ENCODE data around the gene PPP2R1B.

The PPP2R1B gene

DNA sequence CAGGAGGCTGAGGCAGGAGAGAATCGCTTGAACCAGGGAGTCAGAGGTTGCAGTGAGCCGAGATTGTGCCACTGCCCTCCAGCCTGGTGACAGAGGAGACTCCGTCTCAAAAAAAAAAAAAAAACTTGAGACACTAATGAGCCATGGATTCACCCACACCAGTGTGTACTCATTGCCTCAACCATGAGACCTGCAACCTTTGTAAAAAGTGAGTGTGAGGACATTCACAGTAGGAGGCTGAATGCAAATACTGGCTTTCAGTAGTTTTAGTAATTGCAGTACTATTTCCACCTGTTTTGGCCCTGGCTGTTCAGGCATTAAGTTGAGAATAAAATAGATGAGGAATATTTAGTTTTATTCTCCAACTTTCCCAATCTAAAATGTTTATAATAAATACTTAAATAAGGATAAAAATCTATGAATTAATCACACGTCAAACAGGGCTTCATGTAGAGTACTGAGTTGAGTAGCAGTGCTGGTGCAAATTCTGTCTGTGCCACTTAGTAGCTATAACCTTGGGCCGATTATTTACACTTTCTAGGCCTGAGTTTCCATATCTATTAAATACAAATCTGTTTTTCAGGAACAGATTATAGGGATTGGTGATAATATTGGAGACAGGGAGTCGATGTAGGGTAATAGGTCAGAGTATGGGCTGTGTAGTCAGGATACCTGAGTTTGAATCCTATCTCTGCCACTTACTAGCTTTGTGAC, 72.8 kb downstream of the PPP2R1B start:
- Histone ChIP-seq H3K9me3 (ENCODE audit: control insufficient read depth, insufficient read depth, low read length) (no peaks in the 10 kb centered on the region), H3K9ac (ENCODE audit: low read depth, low read length) (no peak overlapping the region), H3K36me3 (ENCODE audit: insufficient read depth, low read length) (0 out of 2 replicates have a peak, but pooled peaks cover 4% of the 10 kb centered on the region), H3K4me1 (ENCODE audit: insufficient read depth, low read length) (no peaks in the 10 kb centered on the region)

DNA sequence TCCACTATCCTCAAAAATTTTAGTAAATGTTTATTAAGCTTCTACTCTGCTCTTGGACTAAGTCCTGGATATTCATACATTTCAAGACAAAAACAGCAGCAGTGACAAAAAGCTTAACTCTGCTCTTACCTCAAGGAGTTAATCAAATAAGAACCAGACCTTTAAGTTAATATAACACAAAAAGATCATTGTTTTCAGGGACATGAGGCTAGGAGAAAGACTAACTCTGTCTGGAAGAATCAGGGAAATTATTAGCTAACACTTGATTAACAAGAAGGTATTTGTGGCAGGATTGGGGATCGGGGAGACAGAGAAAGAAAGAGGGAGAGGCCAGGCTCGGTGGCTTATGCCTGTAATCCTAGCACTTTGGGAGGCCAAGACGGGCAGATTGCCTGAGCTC, 74.4 kb downstream of the PPP2R1B start:
- no peaks in the 10 kb centered on the region for H3K4me1 ChIP-seq (ENCODE audit: insufficient read depth, low read length)
- H3K9ac ChIP-seq (ENCODE audit: low read depth, low read length): no peak overlapping the region
- H3K9me3 ChIP-seq (ENCODE audit: control insufficient read depth, insufficient read depth, low read length): no peaks in the 10 kb centered on the region
- H3K36me3 ChIP-seq (ENCODE audit: insufficient read depth, low read length): 0 out of 2 replicates have a peak, but pooled peaks cover 4% of the 10 kb centered on the region

DNA sequence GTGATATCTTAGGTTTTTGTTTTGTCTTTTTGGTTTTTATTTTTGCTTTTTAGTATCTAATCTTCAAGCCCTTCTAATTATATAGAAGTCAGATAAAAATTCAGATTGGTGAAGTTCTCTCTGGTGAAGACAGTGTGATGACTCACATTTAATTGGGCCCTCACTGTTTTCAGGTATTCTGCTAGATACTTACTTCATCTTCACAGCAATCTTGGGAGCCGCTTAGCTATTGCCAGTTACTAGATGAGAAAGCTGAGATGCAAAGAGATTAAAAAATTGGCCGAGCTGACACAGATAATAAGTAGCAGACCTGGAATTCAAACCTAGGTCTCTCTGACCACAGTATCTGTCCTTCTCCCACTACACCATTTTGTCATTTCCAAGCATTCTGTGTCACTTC, 75.0 kb downstream of the PPP2R1B start:
- Histone ChIP-seq H3K36me3 (ENCODE audit: insufficient read depth, low read length) (0 out of 2 replicates have a peak, but pooled peaks cover 4% of the 10 kb centered on the region), H3K9me3 (ENCODE audit: control insufficient read depth, insufficient read depth, low read length) (no peaks in the 10 kb centered on the region), H3K4me1 (ENCODE audit: insufficient read depth, low read length) (no peaks in the 10 kb centered on the region), H3K9ac (ENCODE audit: low read depth, low read length) (no peak overlapping the region)

DNA sequence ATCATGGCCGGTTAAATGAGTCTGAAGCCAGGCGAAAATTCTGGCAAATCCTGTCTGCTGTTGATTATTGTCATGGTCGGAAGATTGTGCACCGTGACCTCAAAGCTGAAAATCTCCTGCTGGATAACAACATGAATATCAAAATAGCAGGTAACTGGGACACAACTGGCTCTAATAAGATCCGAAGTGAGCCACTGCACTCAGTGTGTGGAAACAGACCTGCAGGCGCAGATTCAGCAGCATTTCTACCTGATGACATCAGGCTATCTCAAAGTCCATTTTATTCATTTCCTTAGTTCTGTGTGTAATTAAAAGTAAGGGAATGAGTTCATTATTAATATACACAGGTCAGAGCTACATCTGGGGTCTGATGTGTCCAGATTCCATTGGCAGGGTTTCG, 78.2 kb downstream of the PPP2R1B start:
- H3K36me3 ChIP-seq (ENCODE audit: insufficient read depth, low read length): 0 out of 2 replicates have a peak, but pooled peaks cover 4% of the 10 kb centered on the region
- no peaks in the 10 kb centered on the region for H3K9me3 ChIP-seq (ENCODE audit: control insufficient read depth, insufficient read depth, low read length)
- no peak overlapping the region for H3K9ac ChIP-seq (ENCODE audit: low read depth, low read length)
- no peaks in the 10 kb centered on the region for H3K4me1 ChIP-seq (ENCODE audit: insufficient read depth, low read length)

DNA sequence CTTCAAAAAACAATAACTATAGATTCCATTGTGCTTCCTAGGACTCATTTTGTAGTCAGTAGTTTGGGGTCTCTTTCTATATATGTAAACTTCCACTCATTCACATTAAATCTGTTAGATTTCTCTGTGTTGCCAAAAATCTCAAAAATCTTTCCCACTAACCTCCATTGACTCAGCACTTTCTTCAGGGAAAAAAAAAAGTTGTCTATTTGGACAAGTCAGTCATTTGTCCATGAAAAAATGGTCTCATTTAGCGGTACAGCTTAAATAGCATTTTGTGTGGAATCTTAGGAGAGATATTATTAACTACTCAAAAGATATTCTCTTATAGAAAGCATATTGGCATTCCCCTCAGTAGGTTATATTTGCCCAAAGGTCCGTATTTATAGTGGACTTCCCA, 81.9 kb downstream of the PPP2R1B start:
- H3K36me3 ChIP-seq (ENCODE audit: insufficient read depth, low read length): 0 out of 2 replicates have a peak, but pooled peaks cover 1% of the 10 kb centered on the region
- no peak overlapping the region for H3K9ac ChIP-seq (ENCODE audit: low read depth, low read length)
- no peaks in the 10 kb centered on the region for H3K9me3 ChIP-seq (ENCODE audit: control insufficient read depth, insufficient read depth, low read length)
- H3K4me1 ChIP-seq (ENCODE audit: insufficient read depth, low read length): no peaks in the 10 kb centered on the region

DNA sequence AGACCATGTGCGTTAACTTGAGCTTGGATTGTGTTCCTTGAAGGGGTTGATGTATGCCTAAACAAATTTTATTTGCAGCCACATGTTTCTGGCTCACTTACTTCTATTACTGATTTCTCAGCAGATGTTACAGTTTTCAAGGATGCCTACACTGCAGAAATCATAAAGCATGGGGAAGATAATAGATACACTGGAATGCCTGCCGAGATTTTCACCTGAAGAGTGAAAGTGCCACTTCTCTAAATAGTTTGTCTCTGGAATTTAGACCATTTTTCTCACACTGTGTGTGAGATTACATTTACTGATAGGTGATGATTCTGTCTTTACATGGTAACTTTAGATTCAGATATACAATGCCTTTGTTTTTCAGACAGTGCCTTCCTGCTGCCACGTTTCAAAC, 82.4 kb downstream of the PPP2R1B start:
- Histone ChIP-seq H3K9ac (ENCODE audit: low read depth, low read length) (no peak overlapping the region), H3K9me3 (ENCODE audit: control insufficient read depth, insufficient read depth, low read length) (no peaks in the 10 kb centered on the region), H3K36me3 (ENCODE audit: insufficient read depth, low read length) (no peaks in the 10 kb centered on the region), H3K4me1 (ENCODE audit: insufficient read depth, low read length) (no peaks in the 10 kb centered on the region)

DNA sequence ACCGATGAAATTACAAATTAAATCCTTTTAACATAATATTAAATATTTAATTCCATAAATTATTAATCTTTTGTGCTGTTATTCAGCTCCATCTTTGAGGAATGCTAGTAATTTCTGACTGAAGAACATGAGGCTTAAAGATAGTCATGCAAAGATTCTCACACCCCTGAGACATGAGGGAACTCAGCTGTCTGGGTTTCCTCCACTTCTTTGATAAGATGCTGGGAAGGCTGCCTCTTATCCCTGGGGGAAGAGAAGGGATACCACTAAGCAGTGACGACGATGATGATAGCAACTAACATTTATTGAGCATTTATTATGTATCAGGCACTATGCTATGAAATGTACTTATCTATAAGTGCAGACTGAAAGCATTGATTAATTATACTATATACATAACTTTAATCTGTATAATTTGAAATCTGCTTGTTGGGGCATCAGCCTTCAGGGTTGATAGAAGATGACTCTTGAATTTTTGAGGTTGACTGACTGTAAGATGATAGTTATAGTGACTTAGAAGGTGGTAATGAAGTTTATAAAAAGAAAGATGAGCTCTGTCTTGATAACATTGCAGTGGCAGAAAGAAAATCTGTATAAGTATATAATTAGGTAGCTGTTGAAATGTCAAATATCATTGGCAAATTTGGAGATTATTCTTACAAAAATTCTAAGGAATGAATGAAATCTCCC, 85.6 kb downstream of the PPP2R1B start:
- Histone ChIP-seq H3K36me3 (ENCODE audit: insufficient read depth, low read length) (no peaks in the 10 kb centered on the region), H3K9me3 (ENCODE audit: control insufficient read depth, insufficient read depth, low read length) (no peaks in the 10 kb centered on the region), H3K4me1 (ENCODE audit: insufficient read depth, low read length) (no peaks in the 10 kb centered on the region), H3K9ac (ENCODE audit: low read depth, low read length) (no peak overlapping the region)

All from ES-I3 (cell line).